CD4-positive, alpha-beta T cell treated with Interleukin-12 subunit alpha and Interleukin-12 subunit beta, for 1 hour (primary cell): ENCODE results near the gene ASPN.

ENCODE experiments used
- DNase-seq: peaks from one replicate; pipeline ENCODE4 v3.0.0-alpha.2; 2020

The ASPN gene

DNA sequence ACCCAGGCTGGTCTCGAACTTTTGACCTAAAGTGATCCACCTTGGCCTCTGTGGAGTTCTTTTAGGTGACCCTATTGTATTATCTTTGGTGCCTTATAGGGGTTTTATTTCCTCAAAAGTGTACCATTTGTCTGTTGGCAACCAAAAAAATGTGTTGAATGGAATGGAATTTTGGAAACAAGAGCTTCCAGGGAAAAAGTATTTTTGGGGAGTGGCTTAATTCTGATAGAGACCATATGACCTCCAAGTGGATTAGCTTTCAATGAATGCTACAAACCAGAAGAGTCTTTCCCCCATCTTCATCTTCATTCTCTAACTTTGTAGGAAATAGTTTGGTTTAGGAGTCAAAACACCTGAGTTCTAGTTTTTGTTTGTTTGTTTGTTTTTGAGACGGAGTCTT lies 74.5 kb downstream of the ASPN start:
- DNase-seq: no peak

DNA sequence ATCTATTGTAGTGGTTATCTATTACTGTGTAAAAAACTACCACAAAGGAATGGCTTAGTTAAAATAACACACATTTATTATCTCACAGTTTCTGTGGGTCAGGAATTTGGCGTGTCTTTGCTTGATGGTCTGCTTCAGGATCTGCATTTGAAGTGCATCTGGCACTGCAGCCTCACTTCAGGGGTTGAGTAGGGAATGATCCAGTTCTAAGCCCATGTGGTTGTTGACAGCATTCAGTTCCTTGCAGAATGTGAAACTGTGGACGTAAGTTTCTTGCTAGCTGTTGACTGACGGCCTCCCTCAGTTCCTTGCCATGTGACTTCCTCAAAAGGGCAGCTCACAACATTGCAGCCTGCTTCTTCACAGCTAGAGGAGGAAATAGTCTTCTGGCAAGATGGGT lies 75.8 kb downstream of the ASPN start:
- peak; percentile 53 for DNase-seq
